NOMO-1 (cell line): ENCODE results near the gene ZBTB46.
A peak's percentile ranks its signal among the peaks of the same experiment; 100 is the strongest.

ENCODE experiments used
- DNase-seq, 2 experiments: peaks; one replicate each; lab custom pipeline; 2025; ENCODE audit not compliant: unreplicated experiment in 2 of 2; lab: John Stamatoyannopoulos, UW

The ZBTB46 gene

GRCh38 chr20:63749597-63750508, 81.2 kb downstream of the ZBTB46 start:
- DNase-seq, result no peak

GRCh38 chr20:63748934-63749270, 82.2 kb downstream of the ZBTB46 start:
- no peak for DNase-seq

- no peak for DNase-seq
Measured at GRCh38 chr20:63748070-63748933, 82.8 kb downstream of the ZBTB46 start.

GRCh38 chr20:63747622-63748069, 83.4 kb downstream of the ZBTB46 start:
- no peak for DNase-seq

GRCh38 chr20:63746751-63747315, 84.2 kb downstream of the ZBTB46 start:
- no peak for DNase-seq

GRCh38 chr20:63745961-63746731, 84.9 kb downstream of the ZBTB46 start:
- DNase-seq, result no peak

GRCh38 chr20:63745424-63745805, 85.6 kb downstream of the ZBTB46 start:
- no peak for DNase-seq

GRCh38 chr20:63744574-63745423, 86.3 kb downstream of the ZBTB46 start:
- DNase-seq, result no peak

GRCh38 chr20:63744158-63744557, 86.9 kb downstream of the ZBTB46 start:
- no peak for DNase-seq

- no peak for DNase-seq
Measured at GRCh38 chr20:63743210-63743970, 87.7 kb downstream of the ZBTB46 start.

- DNase-seq, result no peak
Measured at GRCh38 chr20:63742381-63743024, 88.6 kb downstream of the ZBTB46 start.

- DNase-seq, result no peak
Measured at GRCh38 chr20:63741676-63742380, 89.2 kb downstream of the ZBTB46 start.

- DNase-seq, result no peak
Measured at GRCh38 chr20:63741354-63741675, 89.7 kb downstream of the ZBTB46 start.

GRCh38 chr20:63740627-63741353, 90.3 kb downstream of the ZBTB46 start:
- DNase-seq, result peak; percentile 81 to 93

- peak; percentile 13 to 23 for DNase-seq
Measured at GRCh38 chr20:63740070-63740626, 90.9 kb downstream of the ZBTB46 start.

- DNase-seq, result peak; percentile 68 to 85
Measured at GRCh38 chr20:63739130-63740069, 91.7 kb downstream of the ZBTB46 start, which contains the start of gene SLC2A4RG. TSS of gene SLC2A4RG (plus strand) at chr20:63739776. CDS start at chr20:63739913, 137 bp downstream.
